Erythroblast (primary cell): ENCODE data around the gene HDDC3.
A peak's percentile ranks its signal among the peaks of the same experiment; 100 is the strongest.
"Not testable (repeated sequence)": the region's sequence is repeated elsewhere in the genome, so short reads cannot be mapped to it uniquely, and the experiment has no call there.

Source experiments
- DNase-seq, 2 experiments: peaks; one replicate each; lab custom pipeline; 2025; lab: John Stamatoyannopoulos, UW
- GATA1 ChIP-seq: IDR thresholded peaks from 2 replicates; pipeline ENCODE4 v1.6.1; 2011; ENCODE audit warnings: low read depth, mild to moderate bottlenecking, control low read depth, low read length, moderate library complexity
- POLR2A ChIP-seq: IDR thresholded peaks from 2 replicates; pipeline ENCODE4 v1.6.1; 2011; ENCODE audit warnings: mild to moderate bottlenecking, low read length

The HDDC3 gene

DNA sequence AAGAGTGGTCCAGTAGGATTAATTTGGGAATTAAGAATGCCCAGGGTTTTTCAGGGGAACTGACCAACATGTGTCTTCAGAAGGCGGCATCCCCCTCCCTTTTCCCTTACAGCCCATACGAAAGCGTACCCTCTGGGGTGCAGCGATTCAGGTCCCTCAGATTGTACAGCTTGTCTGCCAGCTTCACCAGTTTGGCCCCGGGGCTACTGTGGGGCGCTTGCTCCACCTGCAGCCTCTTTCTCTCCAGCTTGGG lies 848 bp downstream of the HDDC3 start:
- TF ChIP-seq POLR2A: no peak
- no peak for TF ChIP-seq GATA1
- DNase-seq: no peak

- TF ChIP-seq GATA1: no peak
- no peak for TF ChIP-seq POLR2A
- DNase-seq: peak; percentile 38 to 55
Observed at GRCh38 chr15:90930861-90931574, 1.3 kb downstream of the HDDC3 start.

DNA sequence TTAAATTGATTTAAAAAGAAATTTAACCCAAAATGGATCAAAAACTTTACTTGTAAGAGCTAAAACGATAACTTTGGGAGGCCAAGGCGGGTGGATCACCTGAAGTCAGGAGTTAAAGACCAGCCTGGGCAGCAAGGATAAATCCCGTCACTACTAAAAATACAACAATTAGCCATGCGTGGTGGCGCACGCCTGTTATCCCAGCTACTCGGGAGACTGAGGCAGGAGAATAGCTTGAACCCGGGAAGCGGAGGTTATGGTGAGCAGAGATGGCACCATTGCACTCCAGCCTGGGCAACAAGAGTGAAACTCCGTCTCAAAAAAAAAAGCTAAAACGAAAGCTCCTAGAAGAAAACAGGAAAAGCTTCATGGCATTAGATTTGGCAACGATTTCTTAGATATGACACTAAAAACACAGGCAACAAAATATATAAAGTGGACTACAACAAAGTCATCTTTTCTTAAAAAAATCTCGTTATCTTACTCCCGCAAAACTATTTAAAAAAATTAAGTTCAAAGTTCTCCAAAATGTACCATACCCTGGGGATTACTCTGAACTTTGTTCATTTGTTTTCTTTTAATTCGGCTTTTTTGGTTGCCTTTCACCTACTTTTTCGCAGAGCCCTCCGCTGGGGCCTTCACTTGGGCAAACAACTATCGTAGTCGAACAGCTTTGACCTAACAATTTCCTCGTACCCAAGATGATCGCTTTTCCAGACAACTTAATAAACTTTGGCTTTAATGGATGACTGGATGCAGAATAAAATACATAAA lies 2.9 kb downstream of the HDDC3 start:
- TF ChIP-seq POLR2A: no peak
- no peak for TF ChIP-seq GATA1
- no peak for DNase-seq

DNA sequence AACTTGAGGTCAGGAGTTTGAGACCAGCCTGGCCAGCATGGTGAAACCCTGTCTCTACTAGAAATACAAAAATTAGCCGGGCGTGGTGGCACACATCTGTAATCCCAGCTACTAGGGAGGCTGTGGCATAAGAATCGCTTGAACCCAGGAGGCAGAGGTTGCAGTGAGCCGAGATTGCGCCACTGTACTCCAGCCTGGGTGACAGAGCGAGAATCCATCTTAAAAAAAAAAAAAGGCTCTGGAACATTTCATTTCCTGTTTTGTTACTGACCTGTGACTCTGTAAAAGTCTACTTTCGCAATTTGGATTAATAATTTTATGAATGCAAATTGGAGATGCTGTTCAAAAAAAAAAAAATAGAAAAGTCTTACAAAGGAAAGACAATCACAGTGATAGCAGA lies 4.2 kb downstream of the HDDC3 start:
- DNase-seq: not testable (repeated sequence)

DNA sequence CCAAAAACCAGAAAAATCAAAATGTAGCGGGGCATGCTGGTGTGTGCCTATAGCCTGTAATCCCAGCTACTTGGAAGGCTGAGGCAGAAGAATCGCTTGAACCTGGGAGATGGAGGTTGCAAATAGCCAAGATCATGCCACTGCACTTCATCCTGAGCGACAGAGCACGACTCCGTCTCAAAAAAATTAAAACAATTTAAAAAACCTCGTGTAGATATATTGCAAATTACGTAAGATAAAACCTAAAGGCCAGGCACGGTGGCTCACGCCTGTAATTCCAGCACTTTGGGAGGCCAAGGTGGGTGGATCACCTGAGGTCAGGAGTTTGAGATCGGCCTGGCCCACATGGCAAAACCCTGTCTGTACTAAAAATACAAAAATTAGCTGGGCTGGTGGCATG lies 5.6 kb downstream of the HDDC3 start:
- not testable (repeated sequence) for DNase-seq

DNA sequence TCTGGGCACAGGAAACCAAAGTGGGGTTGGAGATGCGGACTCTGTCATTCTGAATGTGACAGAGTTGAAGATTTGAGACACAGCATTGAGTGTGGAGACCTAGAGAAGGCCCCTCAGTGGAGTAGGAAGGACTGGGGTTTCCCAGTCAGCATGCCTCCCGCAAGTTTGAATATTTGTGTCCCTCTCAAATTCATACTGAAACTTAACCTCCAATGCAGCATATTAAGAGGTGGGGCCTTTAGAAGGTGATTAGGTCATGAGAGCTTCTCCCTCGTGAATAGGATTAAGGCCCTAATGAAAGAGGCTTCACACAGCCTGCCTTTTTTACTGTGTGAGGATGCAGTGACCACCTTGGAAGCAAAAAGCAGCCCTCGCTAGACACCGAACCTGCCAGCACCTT lies 8.0 kb downstream of the HDDC3 start:
- no peak for TF ChIP-seq GATA1
- no peak for TF ChIP-seq POLR2A
- no peak for DNase-seq

- peak; percentile 32 for TF ChIP-seq POLR2A
- peak; percentile 59 to 64 for DNase-seq
Observed at GRCh38 chr15:90922712-90923322, 9.5 kb downstream of the HDDC3 start.

DNA sequence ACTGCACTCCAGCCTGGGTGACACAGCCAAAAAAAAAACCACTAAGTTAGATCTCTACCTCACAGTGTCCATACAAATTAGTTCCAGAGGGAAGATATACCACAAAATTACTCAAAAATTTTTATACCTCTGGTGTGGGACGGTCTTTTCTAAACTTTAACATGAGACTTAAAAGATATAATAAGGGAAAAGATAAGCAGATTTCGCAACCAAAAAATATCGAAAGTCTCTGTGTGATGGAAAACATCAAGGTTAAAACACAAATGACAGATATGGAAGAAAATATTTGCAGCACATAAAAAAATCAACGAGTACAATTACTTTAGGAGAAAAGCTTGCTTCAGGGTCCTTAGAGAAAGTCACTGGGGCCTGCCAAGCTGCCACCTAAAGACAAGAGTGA lies 10.5 kb downstream of the HDDC3 start:
- TF ChIP-seq POLR2A: no peak
- no peak for TF ChIP-seq GATA1

GRCh38 chr15:90918835-90919234 lies 13.5 kb downstream of the HDDC3 start:
- TF ChIP-seq GATA1 (no peak), POLR2A (no peak)
- no peak for DNase-seq

More for the DNA sequence above, 10.5 kb downstream of the HDDC3 start:
- no peak for DNase-seq

DNA sequence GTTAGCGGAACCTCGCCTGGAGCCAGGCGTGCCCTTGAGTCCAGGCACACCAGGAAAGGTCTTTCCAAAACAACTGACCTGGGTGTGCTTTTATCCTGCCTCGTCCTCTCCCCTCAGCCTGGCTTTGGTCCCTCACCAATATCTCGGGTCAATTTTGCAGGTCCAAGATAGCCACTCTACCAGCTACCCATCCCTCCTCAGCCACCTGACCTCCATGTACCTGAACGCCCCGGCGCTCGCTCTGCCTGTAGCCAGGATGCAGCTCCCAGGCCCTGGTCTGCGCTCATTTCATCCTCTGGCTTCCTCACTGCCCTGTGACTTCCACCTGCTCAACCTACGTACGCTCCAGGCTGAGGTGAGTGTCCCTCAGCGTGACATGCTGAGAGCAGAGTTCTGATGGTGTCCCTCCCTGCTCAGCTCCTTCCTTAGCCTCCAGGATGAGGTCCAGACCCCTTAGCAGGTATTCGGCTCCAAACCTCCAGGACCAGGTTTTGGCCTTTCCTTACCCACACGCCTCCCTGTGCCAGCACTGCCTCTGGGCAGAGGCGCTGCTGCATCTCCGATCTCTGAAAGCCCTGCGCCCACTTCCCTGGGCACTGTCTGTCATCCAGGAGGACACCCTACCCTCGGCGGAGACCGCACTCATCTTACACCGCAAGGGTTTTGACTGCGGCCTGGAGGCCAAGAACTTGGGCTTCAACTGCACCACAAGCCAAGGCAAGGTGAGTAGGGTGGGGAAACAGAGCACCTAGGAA lies 14.1 kb downstream of the HDDC3 start:
- TF ChIP-seq POLR2A (no peak), GATA1 (no peak)
- no peak for DNase-seq

- TF ChIP-seq POLR2A (peak; percentile 22), GATA1 (no peak)
- DNase-seq: no peak
Observed at GRCh38 chr15:90917569-90917968, 14.8 kb downstream of the HDDC3 start.

DNA sequence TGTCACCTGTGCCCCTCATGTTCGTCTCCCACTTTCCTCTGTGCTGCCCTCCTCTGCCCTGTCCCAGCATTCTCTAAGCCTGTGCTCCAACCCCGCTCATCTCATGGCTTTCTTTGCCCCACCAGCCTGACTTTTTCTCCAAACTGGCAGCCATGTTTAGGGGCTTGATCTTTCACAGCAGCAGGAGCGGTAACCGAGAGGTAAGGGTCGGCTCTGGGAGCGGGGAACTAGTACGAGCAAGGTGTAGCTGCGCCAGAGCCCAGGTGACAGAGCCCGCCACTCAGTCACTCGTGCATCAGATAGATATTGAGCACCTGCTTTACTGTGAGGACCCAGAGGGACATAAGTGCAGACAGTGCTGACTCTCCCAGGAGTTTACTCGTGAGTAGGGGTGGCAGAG lies 15.9 kb downstream of the HDDC3 start:
- no peak for DNase-seq
- TF ChIP-seq POLR2A: no peak
- no peak for TF ChIP-seq GATA1

GRCh38 chr15:90915808-90916440 lies 16.4 kb downstream of the HDDC3 start:
- no peak for DNase-seq
- TF ChIP-seq GATA1: no peak
- no peak for TF ChIP-seq POLR2A
